ENCODE measurements around the gene PADI1.

The PADI1 gene

GRCh38 chr1:17214876-17215544, 10.1 kb downstream of the PADI1 start:
- DNase-seq (ENCODE audit: low read depth in 2 of 3, low spot score in 2 of 3): no peak

DNA sequence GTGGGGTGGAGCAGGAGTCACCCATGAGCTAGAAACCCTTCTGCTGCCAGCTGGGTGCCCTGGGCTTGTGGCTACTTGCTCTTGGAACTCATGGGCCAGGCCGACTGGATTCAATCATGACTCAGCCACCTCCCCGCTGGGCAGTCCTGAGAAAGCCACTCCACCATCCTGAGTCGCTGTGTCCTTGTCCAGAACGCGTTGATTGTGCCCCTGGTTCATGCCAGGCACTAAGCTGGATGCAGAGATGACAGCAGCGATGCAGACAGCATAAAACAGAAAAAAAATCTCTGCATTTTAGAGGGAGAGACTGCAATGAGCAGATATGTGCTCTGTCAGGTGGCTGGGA, 10.6 kb downstream of the PADI1 start:
- no peak for DNase-seq (ENCODE audit: low read depth in 2 of 3, low spot score in 2 of 3)

DNA sequence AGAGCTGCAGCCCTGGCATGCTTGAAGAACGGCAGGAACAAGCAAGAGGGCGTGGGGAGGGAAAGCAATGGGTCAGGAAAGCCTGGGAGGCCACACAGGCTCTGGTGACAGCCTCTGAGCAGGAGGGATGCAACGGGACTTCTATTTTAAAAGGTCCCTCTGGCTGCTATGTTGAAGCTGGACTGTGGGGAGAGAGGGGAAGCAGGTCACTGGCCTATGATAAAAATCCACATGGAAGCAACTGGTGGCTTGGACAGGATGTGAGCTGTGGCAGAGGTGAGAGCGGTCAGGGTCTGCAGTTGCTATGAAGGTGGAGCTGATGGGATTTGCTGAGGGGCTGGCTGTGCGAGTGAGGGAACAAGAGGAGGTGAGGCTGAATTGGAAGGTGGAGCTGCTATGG, 11.2 kb downstream of the PADI1 start:
- DNase-seq (ENCODE audit: low read depth in 2 of 3, low spot score in 2 of 3): no peak

GRCh38 chr1:17217607-17218006, 12.7 kb downstream of the PADI1 start:
- DNase-seq (ENCODE audit: low read depth in 2 of 3, low spot score in 2 of 3): no peak

DNA sequence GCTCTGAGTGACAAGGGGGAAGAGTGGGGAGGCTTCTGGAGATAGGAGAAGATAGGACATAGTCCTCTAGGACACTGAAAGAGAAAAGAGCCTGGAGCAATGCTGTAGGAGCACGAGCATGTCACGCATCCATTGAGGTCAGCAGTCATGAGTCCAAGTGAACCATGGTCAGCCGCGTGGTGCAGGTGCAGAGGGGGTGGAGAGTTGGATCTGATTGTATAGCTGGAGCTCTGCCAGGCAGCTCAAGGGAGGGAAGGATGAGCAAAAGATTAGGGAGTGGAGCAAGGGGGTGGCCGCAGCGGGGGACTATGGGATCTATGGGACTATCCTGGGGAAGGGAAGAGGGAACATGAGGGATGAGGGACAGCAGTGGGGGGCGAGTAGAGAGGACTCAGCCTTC, 14.0 kb downstream of the PADI1 start:
- no peak for DNase-seq (ENCODE audit: low read depth in 2 of 3, low spot score in 2 of 3)

GRCh38 chr1:17220287-17220686, 15.4 kb downstream of the PADI1 start:
- no peak for DNase-seq (ENCODE audit: low read depth in 2 of 3, low spot score in 2 of 3)

DNA sequence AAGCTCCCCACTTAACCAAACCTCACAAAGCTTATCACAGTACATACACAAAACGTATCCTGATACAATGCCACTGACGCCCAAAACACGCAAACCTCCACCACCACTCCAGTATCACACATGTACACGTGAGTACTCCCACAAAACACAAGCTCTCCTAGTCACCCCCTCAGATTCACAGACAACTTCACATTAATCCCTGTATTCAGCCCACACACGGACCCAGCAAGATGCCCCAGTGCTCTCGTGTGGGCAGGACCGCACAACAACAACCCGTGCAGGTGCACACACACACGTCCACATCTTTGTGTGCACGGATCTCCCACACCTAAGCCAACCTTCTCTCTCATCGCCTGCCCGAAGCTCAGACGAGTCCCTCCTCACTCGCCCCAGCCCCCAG, 17.6 kb downstream of the PADI1 start:
- DNase-seq (ENCODE audit: low read depth in 2 of 3, low spot score in 2 of 3): no peak

- DNase-seq (ENCODE audit: low read depth in 2 of 3, low spot score in 2 of 3): no peak
Observed at GRCh38 chr1:17224434-17224833, 19.5 kb downstream of the PADI1 start.

DNA sequence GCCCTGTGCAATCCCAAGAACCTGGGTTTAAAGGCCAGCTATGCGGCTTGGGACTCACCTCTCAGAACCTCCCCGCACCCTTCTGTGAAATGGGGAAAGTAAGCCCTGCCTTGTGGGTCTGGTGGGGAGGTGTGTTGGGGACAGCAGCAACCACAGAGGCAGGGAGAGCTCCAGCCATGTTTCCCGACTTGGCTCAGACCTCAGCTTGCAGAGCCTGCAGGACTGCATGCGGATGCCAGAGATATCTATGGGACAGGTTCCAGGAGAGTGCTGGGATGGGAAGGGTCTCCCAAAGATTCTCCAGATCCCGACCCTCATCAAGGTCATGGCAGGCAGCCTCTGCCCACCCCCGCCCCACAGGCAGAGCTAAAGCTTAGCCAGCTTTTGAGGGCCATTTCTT, 20.2 kb downstream of the PADI1 start:
- DNase-seq (ENCODE audit: low read depth in 2 of 3, low spot score in 2 of 3): no peak

DNA sequence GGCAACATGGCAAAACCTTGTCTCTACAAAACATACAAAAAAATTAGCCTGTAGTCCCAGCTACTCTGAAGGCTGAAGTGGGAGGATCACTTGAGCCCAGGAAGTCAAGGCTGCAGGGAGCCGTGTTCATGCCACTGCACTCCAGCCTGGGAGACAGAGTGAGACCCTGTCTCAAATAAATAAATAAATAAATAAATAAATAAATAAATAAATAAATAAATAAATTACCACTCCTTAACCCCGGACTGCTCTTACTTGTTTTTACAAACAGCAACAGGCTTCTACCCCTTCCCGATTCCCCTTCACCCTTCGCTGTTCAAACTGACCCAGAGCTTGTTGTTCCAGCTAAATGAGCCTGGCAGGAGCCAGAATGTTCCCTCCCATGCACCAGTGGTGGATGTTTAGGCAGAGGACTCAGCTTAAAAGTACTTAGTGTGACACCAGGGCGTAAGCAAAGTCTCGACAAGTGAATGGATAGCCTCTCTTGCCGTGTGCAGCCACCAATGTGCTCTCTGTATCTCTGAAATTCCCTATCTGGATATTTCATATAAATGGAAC, 22.5 kb downstream of the PADI1 start:
- DNase-seq (ENCODE audit: low read depth in 2 of 3, low spot score in 2 of 3): no peak

DNA sequence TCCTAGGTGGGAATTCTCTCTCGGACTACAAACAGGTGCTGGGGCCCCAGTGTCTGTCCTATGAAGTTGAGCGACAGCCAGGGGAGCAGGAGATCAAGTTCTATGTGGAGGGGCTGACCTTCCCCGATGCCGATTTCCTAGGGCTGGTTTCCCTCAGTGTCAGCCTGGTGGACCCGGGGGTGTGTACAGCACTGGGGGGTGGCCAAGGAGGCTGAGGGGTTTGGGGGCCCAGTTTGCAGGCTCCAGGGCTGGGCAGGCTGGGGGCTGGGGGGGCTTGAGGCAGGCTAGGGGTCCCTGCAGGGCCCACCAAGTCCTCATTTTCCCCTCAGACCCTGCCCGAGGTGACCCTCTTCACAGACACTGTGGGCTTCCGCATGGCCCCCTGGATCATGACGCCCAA, 23.7 kb downstream of the PADI1 start:
- no peak for DNase-seq (ENCODE audit: low read depth in 2 of 3, low spot score in 2 of 3)

DNA sequence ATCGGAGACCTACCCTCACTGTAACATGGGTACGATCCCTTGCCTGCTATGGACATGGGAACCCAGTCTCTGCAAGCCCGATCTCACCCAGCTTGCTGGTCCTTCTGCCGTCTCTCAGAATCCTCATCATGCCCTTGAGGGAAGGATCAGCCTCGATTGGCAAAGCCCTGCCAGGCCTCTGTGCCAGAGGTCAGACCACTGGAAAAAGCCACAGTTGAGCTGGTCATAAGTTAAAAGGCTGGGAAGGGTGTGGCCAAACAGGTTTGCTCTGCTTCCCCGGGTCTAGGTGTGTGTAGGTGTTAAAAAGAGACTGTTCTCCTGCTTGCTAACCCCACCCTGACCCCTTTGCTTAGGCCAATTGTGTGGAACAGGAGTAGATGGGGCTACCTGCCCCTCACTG, 24.5 kb downstream of the PADI1 start:
- DNase-seq (ENCODE audit: low read depth in 2 of 3, low spot score in 2 of 3): no peak

DNA sequence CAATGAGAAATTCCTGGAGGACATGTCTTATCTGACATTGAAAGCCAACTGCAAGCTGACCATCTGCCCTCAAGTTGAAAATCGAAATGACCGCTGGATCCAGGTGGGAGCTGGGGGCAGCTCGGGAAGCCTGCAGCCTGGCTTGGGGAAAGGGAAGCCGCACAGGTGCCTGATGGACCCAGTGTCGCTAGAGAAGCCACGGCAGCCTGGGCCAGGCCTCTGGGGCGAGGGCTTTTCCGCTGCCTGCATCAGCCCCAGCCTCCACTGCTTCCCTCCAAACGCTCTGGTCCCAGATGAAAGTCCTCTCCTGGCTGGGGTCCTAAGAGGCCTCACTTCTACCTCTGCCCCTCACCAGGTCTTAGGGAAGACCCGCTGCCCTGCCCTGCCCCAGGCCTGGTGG, 25.2 kb downstream of the PADI1 start:
- no peak for DNase-seq (ENCODE audit: low read depth in 2 of 3, low spot score in 2 of 3)

DNA sequence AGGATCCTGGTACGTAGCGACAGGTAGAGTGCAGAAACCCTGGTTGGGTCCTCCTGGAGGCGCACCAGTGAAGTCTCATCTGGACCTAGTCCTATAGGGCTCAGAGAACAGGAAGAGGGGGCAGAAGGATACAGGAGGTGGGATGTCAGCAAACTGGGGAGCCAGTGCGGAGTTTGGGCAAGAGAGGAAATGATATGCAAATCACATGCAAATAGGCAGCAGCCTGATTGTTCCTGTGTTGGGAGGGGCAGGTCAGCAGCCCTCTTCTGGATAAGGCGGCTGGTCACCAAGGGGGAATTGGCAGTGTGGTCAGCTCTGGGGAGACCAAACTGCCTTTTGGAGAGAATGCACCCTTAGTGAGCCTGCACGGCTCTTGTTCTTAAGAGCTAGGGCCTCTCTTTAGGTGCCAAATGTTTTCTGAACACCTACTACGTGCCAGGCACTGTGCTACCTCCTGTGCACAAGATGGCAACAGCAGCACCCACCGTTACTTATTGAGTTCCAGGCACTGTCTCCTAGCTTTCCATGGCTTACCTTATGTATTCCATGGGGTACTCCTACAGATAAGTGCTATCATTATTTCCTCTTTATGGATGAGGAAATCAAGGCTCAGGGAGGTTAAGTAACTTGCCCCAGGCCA, 25.9 kb downstream of the PADI1 start:
- DNase-seq (ENCODE audit: low read depth in 2 of 3, low spot score in 2 of 3): no peak

GRCh38 chr1:17232759-17233661, 28.1 kb downstream of the PADI1 start:
- DNase-seq (ENCODE audit: low read depth in 2 of 3, low spot score in 2 of 3): no peak

- no peak for DNase-seq (ENCODE audit: low read depth in 2 of 3, low spot score in 2 of 3)
Observed at GRCh38 chr1:17233675-17234320, 28.9 kb downstream of the PADI1 start.

GRCh38 chr1:17234405-17234804, 29.5 kb downstream of the PADI1 start:
- no peak for DNase-seq (ENCODE audit: low read depth in 2 of 3, low spot score in 2 of 3)

DNA sequence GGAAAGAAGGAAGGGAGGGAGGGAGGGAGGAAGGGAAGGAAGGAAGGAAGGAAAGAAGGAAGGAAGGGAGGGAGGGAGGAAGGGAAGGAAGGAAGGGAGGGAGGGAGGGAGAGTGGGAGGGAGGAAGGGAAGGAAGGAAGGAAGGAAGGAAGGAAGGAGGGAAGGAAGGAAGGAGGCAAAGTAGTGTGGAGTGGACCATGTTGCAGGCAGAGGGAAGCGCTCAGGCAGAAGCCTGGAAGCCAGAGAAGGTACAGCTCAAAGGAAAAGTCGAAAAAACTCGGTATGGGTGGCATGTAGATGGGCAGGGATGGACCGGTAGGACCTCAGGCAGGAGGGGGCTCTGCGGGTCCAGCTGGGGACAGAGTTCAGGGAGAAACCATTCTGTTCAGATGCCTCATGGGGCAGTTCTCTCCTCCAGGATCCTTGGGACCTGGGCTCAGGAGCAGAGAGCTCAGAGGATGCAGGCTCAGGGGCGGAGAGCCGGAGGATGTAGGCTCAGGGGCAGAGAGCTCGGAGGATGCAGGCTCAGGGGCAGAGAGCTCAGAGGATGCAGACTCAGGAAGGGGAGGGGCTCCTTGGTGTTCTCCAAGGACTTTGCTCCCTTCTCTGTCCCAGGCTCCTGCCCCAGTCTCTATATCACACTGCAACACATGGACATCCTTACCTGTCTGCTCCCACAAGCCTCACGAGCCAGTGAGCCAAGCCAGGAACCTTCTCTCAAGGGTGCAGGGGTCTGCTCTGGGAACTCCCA, 30.4 kb downstream of the PADI1 start:
- DNase-seq (ENCODE audit: low read depth in 2 of 3, low spot score in 2 of 3): no peak

DNA sequence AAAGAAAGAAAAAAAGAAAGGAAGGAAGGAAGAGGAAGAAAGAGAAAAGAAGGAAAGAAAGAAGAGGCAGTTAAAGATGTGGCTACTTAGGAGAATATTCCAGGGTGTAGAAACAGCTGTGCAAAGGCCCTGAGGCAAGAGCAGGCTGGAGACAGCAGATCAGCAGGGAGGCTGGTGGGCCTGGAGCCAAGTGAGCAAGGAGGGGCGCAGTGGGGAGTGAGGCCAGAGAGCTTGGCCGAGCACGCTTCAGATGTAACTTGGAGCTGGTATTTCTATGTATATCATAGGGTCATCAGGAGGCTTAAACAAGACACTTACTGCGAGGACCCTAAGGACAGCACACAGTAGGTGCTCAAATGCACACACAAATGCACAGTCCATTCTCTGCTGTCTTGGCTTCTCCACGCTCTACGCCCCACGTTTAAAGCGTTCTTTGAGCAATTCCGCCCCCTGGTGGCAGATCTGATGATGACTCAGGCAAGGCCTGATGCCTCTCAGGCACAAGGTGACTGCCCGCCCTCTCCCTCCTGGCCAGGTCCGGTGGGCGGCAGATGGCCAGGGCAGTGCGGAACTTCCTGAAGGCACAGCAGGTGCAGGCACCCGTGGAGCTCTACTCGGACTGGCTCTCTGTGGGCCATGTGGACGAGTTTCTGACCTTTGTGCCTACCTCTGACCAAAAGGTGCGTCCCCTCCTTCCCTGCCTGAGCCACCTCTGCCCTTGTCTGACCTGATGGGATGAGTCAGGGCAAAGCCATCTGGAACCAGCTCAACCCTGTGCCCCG, 32.0 kb downstream of the PADI1 start:
- DNase-seq (ENCODE audit: low read depth in 2 of 3, low spot score in 2 of 3): peak; percentile 55 to 94 (median 94)

GRCh38 chr1:17237561-17237903, 32.6 kb downstream of the PADI1 start:
- DNase-seq (ENCODE audit: low read depth in 2 of 3, low spot score in 2 of 3): no peak
